ENCODE results near the gene OPALIN.

Gene OPALIN

GRCh38 chr10:96369890-96370583 lies 11.2 kb upstream of the OPALIN start:
- H3K4me3 ChIP-seq (ENCODE audit: low read depth, low read length, poor library complexity, severe bottlenecking), result no peak overlapping the region
- no peaks in the 10 kb centered on the region for H3K79me2 ChIP-seq (ENCODE audit: insufficient read depth, low read length)
- no peak overlapping the region for H2AFZ ChIP-seq (ENCODE audit: low read length)
- H3K9me3 ChIP-seq (ENCODE audit: low read length), result no peaks in the 10 kb centered on the region
- no peaks in the 10 kb centered on the region for H3K27me3 ChIP-seq (ENCODE audit: insufficient read depth, low read length)
- H3K4me1 ChIP-seq (ENCODE audit: insufficient read depth, low read length, severe bottlenecking), result peaks cover 4% of the 10 kb centered on the region
- no peaks in the 10 kb centered on the region for H4K20me1 ChIP-seq (ENCODE audit: insufficient read depth, low read length)
- no peak overlapping the region for H3K27ac ChIP-seq (ENCODE audit: low read depth, low read length, poor library complexity, severe bottlenecking)
- no peak overlapping the region for H3K4me2 ChIP-seq (ENCODE audit: low read length)
- H3F3A ChIP-seq (ENCODE audit: insufficient read depth, low read length), result no peaks in the 10 kb centered on the region
- H3K9ac ChIP-seq (ENCODE audit: low read length), result no peak overlapping the region
- H3K36me3 ChIP-seq (ENCODE audit: insufficient read depth, low read length), result no peaks in the 10 kb centered on the region
- TF ChIP-seq CTCF (IDR thresholded peaks at IDR 0.05; ENCODE audit: low read length) (no peak), EZH2 (IDR thresholded peaks at IDR 0.05; ENCODE audit: borderline replicate concordance, low read length) (no peak)
- no peaks in the 10 kb centered on the region for H3K9me2 ChIP-seq (ENCODE audit: low read depth, low read length)

- Histone ChIP-seq H4K20me1 (ENCODE audit: insufficient read depth, low read length) (no peaks in the 10 kb centered on the region), H2AFZ (ENCODE audit: low read length) (no peak overlapping the region), H3K4me3 (ENCODE audit: low read depth, low read length, poor library complexity, severe bottlenecking) (no peak overlapping the region), H3K27me3 (ENCODE audit: insufficient read depth, low read length) (no peaks in the 10 kb centered on the region), H3K4me2 (ENCODE audit: low read length) (no peak overlapping the region), H3K9me2 (ENCODE audit: low read depth, low read length) (no peaks in the 10 kb centered on the region), H3K4me1 (ENCODE audit: insufficient read depth, low read length, severe bottlenecking) (no peaks in the 10 kb centered on the region), H3K79me2 (ENCODE audit: insufficient read depth, low read length) (no peaks in the 10 kb centered on the region), H3K27ac (ENCODE audit: low read depth, low read length, poor library complexity, severe bottlenecking) (no peak overlapping the region), H3K9ac (ENCODE audit: low read length) (no peak overlapping the region), H3F3A (ENCODE audit: insufficient read depth, low read length) (no peaks in the 10 kb centered on the region), H3K9me3 (ENCODE audit: low read length) (no peaks in the 10 kb centered on the region), H3K36me3 (ENCODE audit: insufficient read depth, low read length) (no peaks in the 10 kb centered on the region)
- no peak for TF ChIP-seq CTCF (IDR thresholded peaks at IDR 0.05; ENCODE audit: low read length)
- no peak for TF ChIP-seq EZH2 (IDR thresholded peaks at IDR 0.05; ENCODE audit: borderline replicate concordance, low read length)
Measured at GRCh38 chr10:96368971-96369370, 10.2 kb upstream of the OPALIN start.

DNA sequence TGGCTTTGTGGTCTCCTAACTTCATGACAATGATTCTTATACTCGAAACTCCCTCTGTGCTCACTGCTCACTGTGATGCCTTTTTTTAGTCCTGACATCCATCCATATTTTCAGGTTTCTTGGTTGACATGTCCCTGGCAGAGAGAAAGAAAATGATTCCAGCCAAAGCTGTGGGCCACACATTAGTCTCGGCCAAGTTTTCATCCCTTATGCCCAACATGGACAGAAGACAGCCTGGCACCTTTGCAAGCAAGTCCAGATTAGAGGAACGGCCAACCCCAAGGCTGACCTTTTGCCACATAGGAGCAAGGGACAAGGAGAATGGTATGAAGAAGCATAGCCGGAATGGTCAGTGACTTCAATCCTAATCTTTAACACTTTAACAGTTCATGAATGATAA lies 8.7 kb upstream of the OPALIN start:
- Histone ChIP-seq H3K4me2 (ENCODE audit: low read length) (no peak overlapping the region), H3K27me3 (ENCODE audit: insufficient read depth, low read length) (no peaks in the 10 kb centered on the region), H2AFZ (ENCODE audit: low read length) (no peak overlapping the region), H3K36me3 (ENCODE audit: insufficient read depth, low read length) (no peaks in the 10 kb centered on the region), H3K79me2 (ENCODE audit: insufficient read depth, low read length) (no peaks in the 10 kb centered on the region), H3K27ac (ENCODE audit: low read depth, low read length, poor library complexity, severe bottlenecking) (no peak overlapping the region), H3K4me3 (ENCODE audit: low read depth, low read length, poor library complexity, severe bottlenecking) (no peak overlapping the region), H4K20me1 (ENCODE audit: insufficient read depth, low read length) (no peaks in the 10 kb centered on the region), H3K9me2 (ENCODE audit: low read depth, low read length) (no peaks in the 10 kb centered on the region), H3K9ac (ENCODE audit: low read length) (no peak overlapping the region), H3K9me3 (ENCODE audit: low read length) (no peaks in the 10 kb centered on the region), H3K4me1 (ENCODE audit: insufficient read depth, low read length, severe bottlenecking) (no peaks in the 10 kb centered on the region), H3F3A (ENCODE audit: insufficient read depth, low read length) (no peaks in the 10 kb centered on the region)
- no peak for TF ChIP-seq CTCF (IDR thresholded peaks at IDR 0.05; ENCODE audit: low read length)
- TF ChIP-seq EZH2 (IDR thresholded peaks at IDR 0.05; ENCODE audit: borderline replicate concordance, low read length), result no peak
